HEK293T (cell line): ENCODE results near the gene NCL.

Experiments
- CTCF ChIA-PET: fragments of 350-600 bp; formaldehyde crosslinking; extraction: SDS; loops from one replicate; lab custom pipeline; 2021; ENCODE audit warnings: antibody characterized with exemption, inconsistent platforms; lab: Yijun Ruan, JAX
- POLR2A ChIA-PET: fragments of 350-600 bp; formaldehyde crosslinking; extraction: SDS; loops from one replicate; lab custom pipeline; 2020; ENCODE audit warnings: antibody characterized with exemption, inconsistent platforms; lab: Yijun Ruan, JAX
- DNase-seq: peaks from one replicate; pipeline ENCODE4 v3.0.0; 2012; ENCODE audit warnings: mixed read lengths; ENCODE audit errors: extremely low spot score
- ARNT ChIP-seq: fragments of 450-650 bp; IDR thresholded peaks from 2 replicates; pipeline ENCODE4 v1.6.1; 2017; ENCODE audit warnings: mild to moderate bottlenecking
- BHLHE40 ChIP-seq: fragments of 450-650 bp; IDR thresholded peaks from 2 replicates; pipeline ENCODE4 v1.6.1; 2016; ENCODE audit warnings: mild to moderate bottlenecking, moderate library complexity, borderline replicate concordance
- CTBP1 ChIP-seq: fragments of 450-650 bp; IDR thresholded peaks from 2 replicates; pipeline ENCODE4 v1.6.1; 2016; ENCODE audit warnings: borderline replicate concordance
- ELF4 ChIP-seq: fragments of 450-650 bp; IDR thresholded peaks from 2 replicates; pipeline ENCODE4 v1.6.1; 2017; ENCODE audit warnings: antibody characterized with exemption
- FOXA1 ChIP-seq: fragments of 450-650 bp; IDR thresholded peaks from 2 replicates; pipeline ENCODE4 v1.6.1; 2016; ENCODE audit warnings: mild to moderate bottlenecking
- FOXK2 ChIP-seq: fragments of 450-650 bp; IDR thresholded peaks from 2 replicates; pipeline ENCODE4 v1.6.1; 2016; ENCODE audit warnings: mild to moderate bottlenecking
- FOXM1 ChIP-seq: fragments of 450-650 bp; IDR thresholded peaks from 2 replicates; pipeline ENCODE4 v1.6.1; 2017; ENCODE audit warnings: mild to moderate bottlenecking, borderline replicate concordance
- HDGF ChIP-seq: fragments of 450-650 bp; IDR thresholded peaks from 2 replicates; pipeline ENCODE4 v1.6.1; 2017; ENCODE audit warnings: antibody characterized with exemption, borderline replicate concordance
- L3MBTL2 ChIP-seq: fragments of 450-650 bp; conservative IDR thresholded peaks from 2 replicates; pipeline ENCODE4 v1.6.1; 2016; ENCODE audit warnings: mild to moderate bottlenecking
- LEF1 ChIP-seq: fragments of 450-650 bp; IDR thresholded peaks from 2 replicates; pipeline ENCODE4 v1.6.1; 2017; ENCODE audit warnings: mild to moderate bottlenecking, borderline replicate concordance
- NFRKB ChIP-seq: fragments of 450-650 bp; IDR thresholded peaks from 2 replicates; pipeline ENCODE4 v1.6.1; 2016; ENCODE audit warnings: mild to moderate bottlenecking, moderate library complexity
- PKNOX1 ChIP-seq: fragments of 450-650 bp; IDR thresholded peaks from 2 replicates; pipeline ENCODE4 v1.6.1; 2016
- SP1 ChIP-seq: fragments of 450-650 bp; IDR thresholded peaks from 2 replicates; pipeline ENCODE4 v1.6.1; 2017
- SUZ12 ChIP-seq: fragments of 450-650 bp; IDR thresholded peaks from 2 replicates; pipeline ENCODE4 v1.6.1; 2016; ENCODE audit warnings: mild to moderate bottlenecking
- TARDBP ChIP-seq: fragments of 450-650 bp; IDR thresholded peaks from 2 replicates; pipeline ENCODE4 v1.6.1; 2016
- ZNF384 ChIP-seq: fragments of 450-650 bp; IDR thresholded peaks from 2 replicates; pipeline ENCODE4 v1.6.1; 2016

The NCL gene

GRCh38 chr2:231457101-231457500 is 7.2 kb downstream of the NCL start:
- CTCF ChIA-PET: no interaction called here
- DNase-seq: no peak
- no peak for TF ChIP-seq SUZ12
- no peak for TF ChIP-seq CTBP1
- TF ChIP-seq ZNF384: no peak
- no peak for TF ChIP-seq NFRKB
- TF ChIP-seq FOXK2: no peak
- no peak for TF ChIP-seq FOXA1
- no peak for TF ChIP-seq BHLHE40
- no peak for TF ChIP-seq ELF4
- no peak for TF ChIP-seq TARDBP
- no peak for TF ChIP-seq PKNOX1
- TF ChIP-seq L3MBTL2: no peak
- no peak for TF ChIP-seq ARNT
- TF ChIP-seq FOXM1: no peak
- TF ChIP-seq SP1: no peak
- no peak for TF ChIP-seq HDGF
- no peak for TF ChIP-seq LEF1
- POLR2A ChIA-PET: interaction anchor here (6.1 kb wide), 1 partner anchor 8 kb away, joined by 135 read pairs; the partner anchor contains the start of gene NCL

GRCh38 chr2:231456295-231457004 is 7.8 kb downstream of the NCL start:
- TF ChIP-seq PKNOX1 (no peak), ELF4 (no peak), HDGF (no peak), NFRKB (no peak)
- CTCF ChIA-PET: no interaction called here
- POLR2A ChIA-PET: interaction anchor here (0.6 to 6.1 kb wide), 2 partner anchors 9 to 56 kb away, joined by 3 to 135 read pairs; partner anchors contain the start of gene NCL
- no peak for DNase-seq

GRCh38 chr2:231455890-231456289 is 8.4 kb downstream of the NCL start:
- ChIA-PET POLR2A (interaction anchor here (0.6 to 6.1 kb wide), 2 partner anchors 9 to 56 kb away, joined by 3 to 135 read pairs; partner anchors contain the start of gene NCL), CTCF (interaction anchor here (0.5 kb wide), 1 partner anchor 9 kb away, joined by 4 read pairs; the partner anchor contains the start of gene NCL)
- DNase-seq: no peak
- TF ChIP-seq ELF4 (no peak), PKNOX1 (no peak), CTBP1 (no peak), HDGF (no peak), SUZ12 (no peak), ZNF384 (no peak), NFRKB (no peak), FOXA1 (no peak), L3MBTL2 (no peak), SP1 (no peak), FOXM1 (no peak), ARNT (no peak), FOXK2 (no peak), LEF1 (no peak), TARDBP (no peak)

GRCh38 chr2:231455222-231455621 is 9.1 kb downstream of the NCL start:
- DNase-seq: no peak
- CTCF ChIA-PET: interaction anchor here (0.5 to 1.5 kb wide), 2 partner anchors 9 to 62 kb away, joined by 4 to 9 read pairs; partner anchors contain the start of gene NCL
- POLR2A ChIA-PET: interaction anchor here (6.1 kb wide), 1 partner anchor 10 kb away, joined by 135 read pairs; the partner anchor contains the start of gene NCL
- TF ChIP-seq BHLHE40 (no peak), NFRKB (no peak), PKNOX1 (no peak), FOXK2 (no peak), TARDBP (no peak), HDGF (no peak), FOXM1 (no peak), L3MBTL2 (no peak), ELF4 (no peak), ZNF384 (no peak), LEF1 (no peak), CTBP1 (no peak), ARNT (no peak), SUZ12 (no peak), SP1 (no peak), FOXA1 (no peak)

GRCh38 chr2:231454361-231454791 is 9.9 kb downstream of the NCL start:
- no peak for DNase-seq
- ChIA-PET POLR2A (interaction anchor here (2.1 to 6.1 kb wide), 2 partner anchors 11 to 15 kb away, joined by 5 to 135 read pairs; partner anchors contain the start of gene NCL), CTCF (interaction anchor here (1.5 kb wide), 1 partner anchor 63 kb away, joined by 9 read pairs; no protein-coding TSS in a partner anchor)
- TF ChIP-seq NFRKB (no peak), LEF1 (no peak), ARNT (no peak), TARDBP (no peak), SP1 (no peak), BHLHE40 (no peak), ELF4 (no peak), HDGF (no peak), CTBP1 (no peak), ZNF384 (no peak)
